Activated CD4-positive, alpha-beta T cell treated with anti-CD3 and anti-CD28 coated beads for 36 hours (primary cell): Measurements from ENCODE around the gene RAD51B. TPM values are rescaled to one million over a fixed set of nuclear protein-coding genes. Genes with fewer than 3 reads are reported as not detected.
A peak's percentile ranks its signal among the peaks of the same experiment; 100 is the strongest.
"Not testable (repeated sequence)": the region's sequence is repeated elsewhere in the genome, so short reads cannot be mapped to it uniquely, and the experiment has no call there.

ENCODE experiments used
- ATAC-seq: fragments of 200-7000 bp; cut with Tn5 transposase; one replicate; pipeline ENCODE4 v1.10.0; 2021; ENCODE audit warnings: mild to moderate bottlenecking, moderate library complexity
- CTCF ChIA-PET: fragments of 350-600 bp; sonication (Branson Sonifier 250); formaldehyde crosslinking; loops from one replicate; lab custom pipeline; 2021; ENCODE audit warnings: antibody characterized with exemption; lab: Charles Lee
- POLR2A ChIA-PET: fragments of 350-600 bp; sonication (Branson Sonifier 250); formaldehyde crosslinking; loops from one replicate; lab custom pipeline; 2021; ENCODE audit warnings: antibody characterized with exemption, inconsistent platforms; lab: Charles Lee
- DNase-seq: peaks from one replicate; pipeline ENCODE4 v3.0.0-alpha.2; 2020
- H3K27ac Mint-ChIP-seq: one replicate; pipeline ENCODE4 v1.8.0; 2021; ENCODE audit warnings: mixed read lengths
- H3K27me3 Mint-ChIP-seq: one replicate; pipeline ENCODE4 v1.8.0; 2021; ENCODE audit warnings: mixed read lengths
- H3K36me3 Mint-ChIP-seq: one replicate; pipeline ENCODE4 v1.8.0; 2021; ENCODE audit warnings: low read depth, mixed read lengths
- H3K4me1 Mint-ChIP-seq: one replicate; pipeline ENCODE4 v1.8.0; 2021; ENCODE audit warnings: mixed read lengths
- H3K4me3 Mint-ChIP-seq: one replicate; pipeline ENCODE4 v1.8.0; 2021; ENCODE audit warnings: mild to moderate bottlenecking, moderate library complexity, mixed read lengths
- H3K9me3 Mint-ChIP-seq: one replicate; pipeline ENCODE4 v1.8.0; 2021; ENCODE audit warnings: low read depth, mixed read lengths
- intact Hi-C, 2 experiments: fragments of 100-400 bp; cut with DNase I in 1 of 2; cut with micrococcal nuclease in 1 of 2; formaldehyde crosslinking; loops; one replicate each; pipeline versions ENCODE4 v1.14.2 to v1.15.1; 2022 to 2024; cut with DNase I, micrococcal nuclease
- total RNA-seq, 2 experiments: library from RNA; stranded (reverse); gene quantifications; one replicate each; pipeline ENCODE4 v1.2.3, GENCODE V29; 2021

The RAD51B gene
- total RNA-seq, 2 experiments from 2014 or later, result 26.4 to 39.9 TPM

GRCh38 chr14:68420350-68420749 is 600.8 kb downstream of the RAD51B start:
- Mint-ChIP-seq H3K36me3 (no peaks in the 10 kb centered on the region), H3K27me3 (no peaks in the 10 kb centered on the region), H3K27ac (no peak overlapping the region), H3K4me1 (peaks cover 14% of the 10 kb centered on the region), H3K4me3 (no peak overlapping the region), H3K9me3 (no peaks in the 10 kb centered on the region)
- ChIA-PET CTCF (no interaction called here), POLR2A (no interaction called here)
- DNase-seq (no peak), ATAC-seq (no peak)
- intact Hi-C loops, result no loop called here

GRCh38 chr14:68421116-68421515 is 601.5 kb downstream of the RAD51B start:
- DNase-seq, result no peak
- no peaks in the 10 kb centered on the region for H3K9me3 Mint-ChIP-seq
- intact Hi-C loops, result no loop called here
- no peaks in the 10 kb centered on the region for H3K27me3 Mint-ChIP-seq
- H3K4me3 Mint-ChIP-seq, result no peak overlapping the region
- ChIA-PET CTCF (interaction anchor here (0.9 kb wide), 1 partner anchor 12 kb away, joined by 6 read pairs; no protein-coding TSS in a partner anchor), POLR2A (no interaction called here)
- no peak overlapping the region for H3K27ac Mint-ChIP-seq
- H3K4me1 Mint-ChIP-seq, result peaks cover 14% of the 10 kb centered on the region
- no peak for ATAC-seq
- H3K36me3 Mint-ChIP-seq, result no peaks in the 10 kb centered on the region

- CTCF ChIA-PET, result interaction anchor here (0.7 to 1.1 kb wide), 2 partner anchors 13 to 183 kb away, joined by 3 read pairs; no protein-coding TSS in a partner anchor
- ATAC-seq, result no peak
- intact Hi-C loops, result no loop called here
- peaks cover 11% of the 10 kb centered on the region for H3K4me1 Mint-ChIP-seq
- H3K4me3 Mint-ChIP-seq, result no peak overlapping the region
- H3K27me3 Mint-ChIP-seq, result no peaks in the 10 kb centered on the region
- POLR2A ChIA-PET, result no interaction called here
- no peaks in the 10 kb centered on the region for H3K9me3 Mint-ChIP-seq
- H3K27ac Mint-ChIP-seq, result no peak overlapping the region
- no peaks in the 10 kb centered on the region for H3K36me3 Mint-ChIP-seq
- DNase-seq, result no peak
These were observed 604.1 kb downstream of the RAD51B start for GRCh38 chr14:68423686-68424085.

- POLR2A ChIA-PET, result no interaction called here
- Mint-ChIP-seq H3K36me3 (no peaks in the 10 kb centered on the region), H3K27me3 (no peaks in the 10 kb centered on the region), H3K4me1 (peaks cover 3% of the 10 kb centered on the region), H3K27ac (no peak overlapping the region), H3K9me3 (peaks cover 2% of the 10 kb centered on the region), H3K4me3 (no peak overlapping the region)
- CTCF ChIA-PET, result interaction anchor here (0.6 to 1.1 kb wide), 2 partner anchors 14 to 1268 kb away, joined by 3 read pairs; no protein-coding TSS in a partner anchor
- DNase-seq (no peak), ATAC-seq (no peak)
- intact Hi-C loops, result no loop called here
These were observed 605.0 kb downstream of the RAD51B start for GRCh38 chr14:68424443-68425172.

- peak; percentile 9 for DNase-seq
- peaks cover 3% of the 10 kb centered on the region for H3K36me3 Mint-ChIP-seq
- no peak overlapping the region for H3K4me3 Mint-ChIP-seq
- peaks cover 2% of the 10 kb centered on the region for H3K9me3 Mint-ChIP-seq
- ChIA-PET POLR2A (interaction anchor here (0.6 kb wide), 1 partner anchor 44 kb away, joined by 4 read pairs; no protein-coding TSS in a partner anchor), CTCF (interaction anchor here (0.9 kb wide), 1 partner anchor 345 kb away, joined by 4 read pairs; no protein-coding TSS in a partner anchor)
- intact Hi-C loops, result no loop called here
- no peaks in the 10 kb centered on the region for H3K27me3 Mint-ChIP-seq
- ATAC-seq, result no peak
- H3K27ac Mint-ChIP-seq, result no peak overlapping the region
- H3K4me1 Mint-ChIP-seq, result no peaks in the 10 kb centered on the region
These were observed 607.3 kb downstream of the RAD51B start for GRCh38 chr14:68426661-68427549.

GRCh38 chr14:68427550-68427890 is 607.9 kb downstream of the RAD51B start:
- ChIA-PET POLR2A (interaction anchor here (0.6 kb wide), 1 partner anchor 44 kb away, joined by 4 read pairs; no protein-coding TSS in a partner anchor), CTCF (interaction anchor here (0.9 kb wide), 1 partner anchor 344 kb away, joined by 4 read pairs; no protein-coding TSS in a partner anchor)
- peaks cover 2% of the 10 kb centered on the region for H3K9me3 Mint-ChIP-seq
- no peaks in the 10 kb centered on the region for H3K27me3 Mint-ChIP-seq
- no peaks in the 10 kb centered on the region for H3K4me1 Mint-ChIP-seq
- intact Hi-C loops, result no loop called here
- H3K27ac Mint-ChIP-seq, result no peak overlapping the region
- DNase-seq, result no peak
- H3K4me3 Mint-ChIP-seq, result no peak overlapping the region
- peaks cover 3% of the 10 kb centered on the region for H3K36me3 Mint-ChIP-seq
- no peak for ATAC-seq

- ATAC-seq, H3K36me3 Mint-ChIP-seq, H3K9me3 Mint-ChIP-seq, DNase-seq, H3K4me3 Mint-ChIP-seq, H3K27ac Mint-ChIP-seq, CTCF ChIA-PET, H3K27me3 Mint-ChIP-seq, POLR2A ChIA-PET, H3K4me1 Mint-ChIP-seq, intact Hi-C loops: not testable (repeated sequence)
These were observed 609.3 kb downstream of the RAD51B start for GRCh38 chr14:68428900-68429299.

- H3K4me3 Mint-ChIP-seq, H3K27ac Mint-ChIP-seq, H3K36me3 Mint-ChIP-seq, H3K9me3 Mint-ChIP-seq, H3K4me1 Mint-ChIP-seq, intact Hi-C loops, POLR2A ChIA-PET, H3K27me3 Mint-ChIP-seq, ATAC-seq: not testable (repeated sequence)
- CTCF ChIA-PET, result interaction anchor here (0.6 to 0.7 kb wide), 2 partner anchors 190 to 383 kb away, joined by 3 read pairs; no protein-coding TSS in a partner anchor
- DNase-seq, result peak; percentile 19
These were observed 614.6 kb downstream of the RAD51B start for GRCh38 chr14:68434173-68434572.

- H3K27me3 Mint-ChIP-seq, H3K4me1 Mint-ChIP-seq, CTCF ChIA-PET, POLR2A ChIA-PET, H3K4me3 Mint-ChIP-seq, ATAC-seq, H3K9me3 Mint-ChIP-seq, H3K27ac Mint-ChIP-seq, intact Hi-C loops, DNase-seq, H3K36me3 Mint-ChIP-seq: not testable (repeated sequence)
These were observed 616.1 kb downstream of the RAD51B start for GRCh38 chr14:68435631-68436030.

GRCh38 chr14:68439676-68440075 is 620.1 kb downstream of the RAD51B start:
- ChIA-PET CTCF (interaction anchor here (0.6 to 0.7 kb wide), 2 partner anchors 8 to 285 kb away, joined by 3 read pairs; no protein-coding TSS in a partner anchor), POLR2A (no interaction called here)
- Mint-ChIP-seq H3K4me1 (peaks cover 3% of the 10 kb centered on the region), H3K27ac (no peak overlapping the region), H3K36me3 (peaks cover 2% of the 10 kb centered on the region), H3K4me3 (no peak overlapping the region), H3K9me3 (peaks cover 4% of the 10 kb centered on the region), H3K27me3 (no peaks in the 10 kb centered on the region)
- intact Hi-C loops, result no loop called here
- no peak for DNase-seq
- ATAC-seq, result no peak

- H3K9me3 Mint-ChIP-seq, result peaks cover 1% of the 10 kb centered on the region
- no peak overlapping the region for H3K4me3 Mint-ChIP-seq
- intact Hi-C loops, result no loop called here
- no peak for ATAC-seq
- H3K4me1 Mint-ChIP-seq, result peaks cover 3% of the 10 kb centered on the region
- peaks cover 2% of the 10 kb centered on the region for H3K36me3 Mint-ChIP-seq
- no peaks in the 10 kb centered on the region for H3K27me3 Mint-ChIP-seq
- no peak for DNase-seq
- ChIA-PET POLR2A (no interaction called here), CTCF (interaction anchor here (0.6 kb wide), 1 partner anchor 12 kb away, joined by 3 read pairs; no protein-coding TSS in a partner anchor)
- no peak overlapping the region for H3K27ac Mint-ChIP-seq
These were observed 621.2 kb downstream of the RAD51B start for GRCh38 chr14:68440820-68441219.
